GM12892 (cell line): ENCODE data around the gene SCLT1.

Source experiments
- POLR2A ChIP-seq: IDR thresholded peaks from 2 replicates; pipeline ENCODE4 v1.6.1; 2011; ENCODE audit warnings: low read depth, low read length, control low read depth
- POLR2AphosphoS5 ChIP-seq: IDR thresholded peaks from 2 replicates; pipeline ENCODE4 v1.6.1; 2011; ENCODE audit warnings: low read depth, low read length, control low read depth
- TAF1 ChIP-seq: IDR thresholded peaks from 2 replicates; pipeline ENCODE4 v1.6.1; 2011; ENCODE audit warnings: low read depth, mild to moderate bottlenecking, control low read depth, low read length, borderline replicate concordance

DNA sequence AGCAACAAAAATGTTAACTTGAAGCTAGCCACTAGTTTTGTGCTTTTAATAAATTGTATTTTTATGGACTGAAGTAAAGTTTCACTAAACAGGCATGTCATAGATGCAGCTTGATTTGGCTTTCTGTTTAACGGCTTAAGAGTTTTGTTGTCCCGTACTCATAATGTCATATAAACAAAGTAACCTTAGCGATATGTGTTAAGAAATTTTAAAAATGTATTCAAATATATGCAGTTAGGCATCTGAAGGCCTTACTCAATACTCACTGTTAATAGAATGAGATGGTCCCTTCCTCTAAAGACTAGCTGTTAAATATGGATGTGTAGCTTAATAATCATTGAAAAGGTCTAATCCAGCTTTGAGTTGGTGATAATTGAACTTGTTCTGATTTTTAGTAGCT is 1.0 kb upstream of the SCLT1 start:
- TF ChIP-seq POLR2A: no peak
- no peak for TF ChIP-seq POLR2AphosphoS5
- TF ChIP-seq TAF1: no peak
